ENCODE results near the gene AIM2. TPM values are rescaled to one million over a fixed set of nuclear protein-coding genes. Genes with fewer than 3 reads are reported as not detected.

Gene AIM2
- total RNA-seq, 1 experiment from 2014 or later, result 1.1 TPM

DNA sequence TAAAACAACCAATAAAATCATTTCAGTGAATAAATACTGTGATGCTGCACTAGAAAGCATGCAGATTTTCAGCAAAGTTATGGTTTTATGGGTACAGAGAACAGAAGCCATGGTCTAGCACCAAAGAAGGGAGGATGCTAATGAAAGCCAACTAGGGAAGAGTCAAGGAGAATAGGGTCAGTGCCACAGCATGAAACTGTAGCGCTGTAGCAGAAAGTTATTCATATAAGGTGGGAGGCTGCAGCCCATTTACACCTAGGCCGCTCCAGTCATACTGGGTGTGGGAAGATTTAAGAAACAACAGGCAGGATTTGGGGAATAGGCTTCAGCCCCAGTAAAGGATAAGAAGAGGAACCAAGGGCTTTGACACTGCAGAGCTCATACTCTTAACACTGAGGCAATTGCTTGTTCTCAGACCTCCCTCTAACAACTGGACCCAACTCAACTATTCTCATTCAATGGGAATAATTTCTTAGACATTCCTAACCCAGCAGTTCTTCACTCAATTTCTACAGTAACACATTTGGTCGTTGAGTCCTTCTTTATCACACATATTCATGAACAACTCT, 62.5 kb downstream of the AIM2 start:
- DNase-seq (ENCODE audit: low spot score) (no peak), ATAC-seq (no peak)
- TF ChIP-seq, protein P1, sequence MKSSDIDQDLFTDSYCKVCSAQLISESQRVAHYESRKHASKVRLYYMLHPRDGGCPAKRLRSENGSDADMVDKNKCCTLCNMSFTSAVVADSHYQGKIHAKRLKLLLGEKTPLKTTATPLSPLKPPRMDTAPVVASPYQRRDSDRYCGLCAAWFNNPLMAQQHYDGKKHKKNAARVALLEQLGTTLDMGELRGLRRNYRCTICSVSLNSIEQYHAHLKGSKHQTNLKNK (CRISPR knock-in tag; IDR thresholded peaks at IDR 0.05), result no peak
- TF ChIP-seq HMGA2 (CRISPR knock-in tag; IDR thresholded peaks at IDR 0.05), result no peak
- TF ChIP-seq ZNF263 (CRISPR knock-in tag; IDR thresholded peaks at IDR 0.05; ENCODE audit: low read depth), result no peak
- no peak for TF ChIP-seq NFATC4 (CRISPR knock-in tag; IDR thresholded peaks at IDR 0.05)
- TF ChIP-seq, protein P2, sequence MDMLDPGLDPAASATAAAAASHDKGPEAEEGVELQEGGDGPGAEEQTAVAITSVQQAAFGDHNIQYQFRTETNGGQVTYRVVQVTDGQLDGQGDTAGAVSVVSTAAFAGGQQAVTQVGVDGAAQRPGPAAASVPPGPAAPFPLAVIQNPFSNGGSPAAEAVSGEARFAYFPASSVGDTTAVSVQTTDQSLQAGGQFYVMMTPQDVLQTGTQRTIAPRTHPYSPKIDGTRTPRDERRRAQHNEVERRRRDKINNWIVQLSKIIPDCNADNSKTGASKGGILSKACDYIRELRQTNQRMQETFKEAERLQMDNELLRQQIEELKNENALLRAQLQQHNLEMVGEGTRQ (CRISPR knock-in tag; IDR thresholded peaks at IDR 0.05), result no peak
- no peak for TF ChIP-seq ELF4 (CRISPR knock-in tag; IDR thresholded peaks at IDR 0.05; ENCODE audit: low read depth)
- TF ChIP-seq MXD4 (CRISPR knock-in tag; IDR thresholded peaks at IDR 0.05; ENCODE audit: borderline replicate concordance), result no peak
- TF ChIP-seq, protein P3, sequence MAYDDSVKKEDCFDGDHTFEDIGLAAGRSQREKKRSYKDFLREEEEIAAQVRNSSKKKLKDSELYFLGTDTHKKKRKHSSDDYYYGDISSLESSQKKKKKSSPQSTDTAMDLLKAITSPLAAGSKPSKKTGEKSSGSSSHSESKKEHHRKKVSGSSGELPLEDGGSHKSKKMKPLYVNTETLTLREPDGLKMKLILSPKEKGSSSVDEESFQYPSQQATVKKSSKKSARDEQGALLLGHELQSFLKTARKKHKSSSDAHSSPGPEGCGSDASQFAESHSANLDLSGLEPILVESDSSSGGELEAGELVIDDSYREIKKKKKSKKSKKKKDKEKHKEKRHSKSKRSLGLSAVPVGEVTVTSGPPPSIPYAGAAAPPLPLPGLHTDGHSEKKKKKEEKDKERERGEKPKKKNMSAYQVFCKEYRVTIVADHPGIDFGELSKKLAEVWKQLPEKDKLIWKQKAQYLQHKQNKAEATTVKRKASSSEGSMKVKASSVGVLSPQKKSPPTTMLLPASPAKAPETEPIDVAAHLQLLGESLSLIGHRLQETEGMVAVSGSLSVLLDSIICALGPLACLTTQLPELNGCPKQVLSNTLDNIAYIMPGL (CRISPR knock-in tag; IDR thresholded peaks at IDR 0.05), result no peak
- no peak for TF ChIP-seq ZNF416 (CRISPR knock-in tag; IDR thresholded peaks at IDR 0.05)
- TF ChIP-seq JAZF1 (CRISPR knock-in tag; IDR thresholded peaks at IDR 0.05), result no peak
- TF ChIP-seq OVOL2 (CRISPR knock-in tag; IDR thresholded peaks at IDR 0.05; ENCODE audit: borderline replicate concordance), result no peak
- TF ChIP-seq, protein P4, sequence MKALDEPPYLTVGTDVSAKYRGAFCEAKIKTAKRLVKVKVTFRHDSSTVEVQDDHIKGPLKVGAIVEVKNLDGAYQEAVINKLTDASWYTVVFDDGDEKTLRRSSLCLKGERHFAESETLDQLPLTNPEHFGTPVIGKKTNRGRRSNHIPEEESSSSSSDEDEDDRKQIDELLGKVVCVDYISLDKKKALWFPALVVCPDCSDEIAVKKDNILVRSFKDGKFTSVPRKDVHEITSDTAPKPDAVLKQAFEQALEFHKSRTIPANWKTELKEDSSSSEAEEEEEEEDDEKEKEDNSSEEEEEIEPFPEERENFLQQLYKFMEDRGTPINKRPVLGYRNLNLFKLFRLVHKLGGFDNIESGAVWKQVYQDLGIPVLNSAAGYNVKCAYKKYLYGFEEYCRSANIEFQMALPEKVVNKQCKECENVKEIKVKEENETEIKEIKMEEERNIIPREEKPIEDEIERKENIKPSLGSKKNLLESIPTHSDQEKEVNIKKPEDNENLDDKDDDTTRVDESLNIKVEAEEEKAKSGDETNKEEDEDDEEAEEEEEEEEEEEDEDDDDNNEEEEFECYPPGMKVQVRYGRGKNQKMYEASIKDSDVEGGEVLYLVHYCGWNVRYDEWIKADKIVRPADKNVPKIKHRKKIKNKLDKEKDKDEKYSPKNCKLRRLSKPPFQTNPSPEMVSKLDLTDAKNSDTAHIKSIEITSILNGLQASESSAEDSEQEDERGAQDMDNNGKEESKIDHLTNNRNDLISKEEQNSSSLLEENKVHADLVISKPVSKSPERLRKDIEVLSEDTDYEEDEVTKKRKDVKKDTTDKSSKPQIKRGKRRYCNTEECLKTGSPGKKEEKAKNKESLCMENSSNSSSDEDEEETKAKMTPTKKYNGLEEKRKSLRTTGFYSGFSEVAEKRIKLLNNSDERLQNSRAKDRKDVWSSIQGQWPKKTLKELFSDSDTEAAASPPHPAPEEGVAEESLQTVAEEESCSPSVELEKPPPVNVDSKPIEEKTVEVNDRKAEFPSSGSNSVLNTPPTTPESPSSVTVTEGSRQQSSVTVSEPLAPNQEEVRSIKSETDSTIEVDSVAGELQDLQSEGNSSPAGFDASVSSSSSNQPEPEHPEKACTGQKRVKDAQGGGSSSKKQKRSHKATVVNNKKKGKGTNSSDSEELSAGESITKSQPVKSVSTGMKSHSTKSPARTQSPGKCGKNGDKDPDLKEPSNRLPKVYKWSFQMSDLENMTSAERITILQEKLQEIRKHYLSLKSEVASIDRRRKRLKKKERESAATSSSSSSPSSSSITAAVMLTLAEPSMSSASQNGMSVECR (CRISPR knock-in tag; IDR thresholded peaks at IDR 0.05; ENCODE audit: borderline replicate concordance), result no peak
- TF ChIP-seq, protein P5, sequence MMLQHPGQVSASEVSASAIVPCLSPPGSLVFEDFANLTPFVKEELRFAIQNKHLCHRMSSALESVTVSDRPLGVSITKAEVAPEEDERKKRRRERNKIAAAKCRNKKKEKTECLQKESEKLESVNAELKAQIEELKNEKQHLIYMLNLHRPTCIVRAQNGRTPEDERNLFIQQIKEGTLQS (CRISPR knock-in tag; conservative IDR thresholded peaks at IDR 0.05), result no peak
- TF ChIP-seq ATF1 (CRISPR knock-in tag; IDR thresholded peaks at IDR 0.05), result no peak
- no peak for TF ChIP-seq ZBTB21 (CRISPR knock-in tag; IDR thresholded peaks at IDR 0.05; ENCODE audit: borderline replicate concordance)
- no peak for TF ChIP-seq KAT7 (CRISPR knock-in tag; IDR thresholded peaks at IDR 0.05; ENCODE audit: borderline replicate concordance)
- TF ChIP-seq, protein P6, sequence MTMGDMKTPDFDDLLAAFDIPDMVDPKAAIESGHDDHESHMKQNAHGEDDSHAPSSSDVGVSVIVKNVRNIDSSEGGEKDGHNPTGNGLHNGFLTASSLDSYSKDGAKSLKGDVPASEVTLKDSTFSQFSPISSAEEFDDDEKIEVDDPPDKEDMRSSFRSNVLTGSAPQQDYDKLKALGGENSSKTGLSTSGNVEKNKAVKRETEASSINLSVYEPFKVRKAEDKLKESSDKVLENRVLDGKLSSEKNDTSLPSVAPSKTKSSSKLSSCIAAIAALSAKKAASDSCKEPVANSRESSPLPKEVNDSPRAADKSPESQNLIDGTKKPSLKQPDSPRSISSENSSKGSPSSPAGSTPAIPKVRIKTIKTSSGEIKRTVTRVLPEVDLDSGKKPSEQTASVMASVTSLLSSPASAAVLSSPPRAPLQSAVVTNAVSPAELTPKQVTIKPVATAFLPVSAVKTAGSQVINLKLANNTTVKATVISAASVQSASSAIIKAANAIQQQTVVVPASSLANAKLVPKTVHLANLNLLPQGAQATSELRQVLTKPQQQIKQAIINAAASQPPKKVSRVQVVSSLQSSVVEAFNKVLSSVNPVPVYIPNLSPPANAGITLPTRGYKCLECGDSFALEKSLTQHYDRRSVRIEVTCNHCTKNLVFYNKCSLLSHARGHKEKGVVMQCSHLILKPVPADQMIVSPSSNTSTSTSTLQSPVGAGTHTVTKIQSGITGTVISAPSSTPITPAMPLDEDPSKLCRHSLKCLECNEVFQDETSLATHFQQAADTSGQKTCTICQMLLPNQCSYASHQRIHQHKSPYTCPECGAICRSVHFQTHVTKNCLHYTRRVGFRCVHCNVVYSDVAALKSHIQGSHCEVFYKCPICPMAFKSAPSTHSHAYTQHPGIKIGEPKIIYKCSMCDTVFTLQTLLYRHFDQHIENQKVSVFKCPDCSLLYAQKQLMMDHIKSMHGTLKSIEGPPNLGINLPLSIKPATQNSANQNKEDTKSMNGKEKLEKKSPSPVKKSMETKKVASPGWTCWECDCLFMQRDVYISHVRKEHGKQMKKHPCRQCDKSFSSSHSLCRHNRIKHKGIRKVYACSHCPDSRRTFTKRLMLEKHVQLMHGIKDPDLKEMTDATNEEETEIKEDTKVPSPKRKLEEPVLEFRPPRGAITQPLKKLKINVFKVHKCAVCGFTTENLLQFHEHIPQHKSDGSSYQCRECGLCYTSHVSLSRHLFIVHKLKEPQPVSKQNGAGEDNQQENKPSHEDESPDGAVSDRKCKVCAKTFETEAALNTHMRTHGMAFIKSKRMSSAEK (CRISPR knock-in tag; IDR thresholded peaks at IDR 0.05; ENCODE audit: borderline replicate concordance), result no peak
- no peak for TF ChIP-seq ZNF232 (CRISPR knock-in tag; IDR thresholded peaks at IDR 0.05)
- Mint-ChIP-seq H3K27me3 (ENCODE audit: low read depth) (peaks cover 49% of the 10 kb centered on the region), H3K4me3 (no peak overlapping the region), H3K27ac (no peak overlapping the region), H3K9me3 (peaks cover 9% of the 10 kb centered on the region; the same call in 1 of the 2 replicates), H3K36me3 (no peaks in the 10 kb centered on the region), H3K4me1 (peaks cover 27% of the 10 kb centered on the region)
- CTCF ChIA-PET, result no interaction called here
- POLR2A ChIA-PET, result no interaction called here

Measured in WTC11 (cell line).